Activated CD8-positive, alpha-beta memory T cell treated with anti-CD3 and anti-CD28 coated beads, Interleukin-2, amount 50 U/mL, for 48 hours (primary cell): Measurements from ENCODE around the gene THRA.

Source experiments
- DNase-seq: peaks from one replicate; pipeline ENCODE4 v3.0.0-alpha.2; 2020

Gene THRA

GRCh38 chr17:40062329-40063186 is at the start of gene THRA:
Gene THRA, plus strand, starts transcription at chr17:40062965. Its CDS starts 11,524 bp downstream, at chr17:40074489.
- peak; percentile 80 for DNase-seq

GRCh38 chr17:40014375-40014980 is 48.3 kb upstream of the THRA start:
- DNase-seq, result no peak

- DNase-seq, result no peak
Measured at GRCh38 chr17:40015005-40015997, 47.5 kb upstream of the THRA start, which contains the start of gene CSF3. Gene CSF3, plus strand, starts transcription at chr17:40015440. Its CDS starts 35 bp downstream, at chr17:40015475.

GRCh38 chr17:40015998-40016985 is 46.5 kb upstream of the THRA start:
- no peak for DNase-seq

GRCh38 chr17:40017422-40018080 is 45.2 kb upstream of the THRA start:
- no peak for DNase-seq

GRCh38 chr17:40018211-40019121 is 44.3 kb upstream of the THRA start:
- no peak for DNase-seq

GRCh38 chr17:40019140-40019991 is 43.4 kb upstream of the THRA start:
- DNase-seq, result no peak

GRCh38 chr17:40020146-40020545 is 42.6 kb upstream of the THRA start:
- no peak for DNase-seq

- no peak for DNase-seq
Measured at GRCh38 chr17:40021451-40021971, 41.3 kb upstream of the THRA start.

GRCh38 chr17:40022497-40022896 is 40.3 kb upstream of the THRA start:
- DNase-seq, result no peak

GRCh38 chr17:40022961-40023541 is 39.7 kb upstream of the THRA start:
- no peak for DNase-seq

GRCh38 chr17:40023590-40024292 is 39.0 kb upstream of the THRA start:
- DNase-seq, result no peak

- DNase-seq, result no peak
Measured at GRCh38 chr17:40024901-40025300, 37.9 kb upstream of the THRA start.

GRCh38 chr17:40025559-40025958 is 37.2 kb upstream of the THRA start:
- no peak for DNase-seq

GRCh38 chr17:40025991-40026815 is 36.6 kb upstream of the THRA start:
- DNase-seq, result no peak

- peak; percentile 88 for DNase-seq
Measured at GRCh38 chr17:40026816-40027613, 35.8 kb upstream of the THRA start.
